Activated CD4-positive, alpha-beta T cell treated with anti-CD3 and anti-CD28 coated beads, Interleukin-10, Interleukin-2, amounts not matched to agents 100 ng/mL and 50 ng/mL, durations not matched to agents 16 hours and 8 hours (primary cell): Measurements from ENCODE around the gene EZH1.
A peak's percentile ranks its signal among the peaks of the same experiment; 100 is the strongest.
"Not testable (repeated sequence)": the region's sequence is repeated elsewhere in the genome, so short reads cannot be mapped to it uniquely, and the experiment has no call there.

Experiments used
- DNase-seq: peaks from one replicate; pipeline ENCODE4 v3.0.0-alpha.2; 2020

The EZH1 gene

DNA sequence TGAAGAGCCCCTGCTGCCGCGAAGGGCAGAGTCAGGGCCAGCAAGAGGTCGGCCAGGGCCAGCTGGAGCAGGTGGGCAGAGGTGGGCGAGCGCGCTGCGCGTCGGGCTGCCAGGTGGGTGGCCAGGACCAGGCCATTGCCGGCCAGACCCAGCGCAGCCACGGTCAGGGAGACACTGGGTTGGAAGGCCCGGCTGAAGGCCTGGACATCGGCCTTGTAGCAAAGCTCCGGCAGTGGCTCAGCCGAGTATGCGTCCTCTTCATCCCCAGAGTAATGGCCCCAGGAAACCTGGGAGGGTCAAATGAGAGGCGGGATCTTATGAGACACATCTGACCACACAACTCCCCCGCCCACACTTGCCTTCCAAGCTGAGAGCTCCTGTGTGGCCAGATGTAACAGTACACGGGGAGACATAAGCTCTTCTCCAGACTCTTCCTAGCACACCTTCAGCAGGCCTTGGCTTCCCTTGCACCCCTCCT is 64.5 kb downstream of the EZH1 start:
- DNase-seq: no peak

DNA sequence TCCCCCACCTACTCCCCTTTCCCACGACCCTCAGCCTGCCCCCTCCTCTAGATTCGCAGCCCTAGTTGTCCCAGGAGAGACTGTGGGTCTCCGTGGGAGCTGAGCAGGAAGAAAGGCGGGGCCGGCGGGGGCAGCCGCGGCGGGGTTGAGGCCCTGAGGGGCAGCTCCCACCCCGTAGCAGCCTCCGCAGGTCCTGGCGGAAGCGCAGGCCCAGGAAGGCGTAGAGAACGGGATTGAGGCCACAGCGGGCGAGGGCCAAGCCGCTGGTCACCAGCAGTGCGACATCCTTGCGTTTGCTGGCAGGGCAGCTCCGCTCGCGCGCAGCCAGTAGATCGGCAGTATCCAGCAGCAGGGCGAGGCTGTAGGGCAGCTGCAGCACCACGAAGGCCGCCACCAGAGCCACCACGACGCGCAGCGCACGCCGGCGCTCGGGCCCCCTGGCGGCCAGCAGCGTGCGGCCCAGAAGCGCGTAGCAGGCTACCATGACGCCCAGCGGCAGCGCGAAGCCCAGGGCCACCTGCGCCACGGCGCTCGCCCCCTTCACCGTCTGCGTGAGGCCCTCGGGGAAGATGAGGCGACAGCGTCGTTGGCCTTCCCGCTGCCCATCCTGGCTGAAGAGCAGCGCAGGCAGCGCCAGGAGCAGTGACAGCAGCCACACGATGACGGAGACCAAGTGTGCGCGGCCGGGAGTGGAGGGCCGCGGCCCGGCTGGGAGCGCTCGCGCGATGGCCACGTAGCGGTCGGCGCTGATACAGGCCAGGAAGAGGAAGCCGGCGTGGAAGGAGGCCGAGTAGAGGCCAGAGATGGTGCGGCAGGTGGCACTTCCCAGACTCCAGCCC is 65.1 kb downstream of the EZH1 start:
- peak; percentile 84 for DNase-seq

DNA sequence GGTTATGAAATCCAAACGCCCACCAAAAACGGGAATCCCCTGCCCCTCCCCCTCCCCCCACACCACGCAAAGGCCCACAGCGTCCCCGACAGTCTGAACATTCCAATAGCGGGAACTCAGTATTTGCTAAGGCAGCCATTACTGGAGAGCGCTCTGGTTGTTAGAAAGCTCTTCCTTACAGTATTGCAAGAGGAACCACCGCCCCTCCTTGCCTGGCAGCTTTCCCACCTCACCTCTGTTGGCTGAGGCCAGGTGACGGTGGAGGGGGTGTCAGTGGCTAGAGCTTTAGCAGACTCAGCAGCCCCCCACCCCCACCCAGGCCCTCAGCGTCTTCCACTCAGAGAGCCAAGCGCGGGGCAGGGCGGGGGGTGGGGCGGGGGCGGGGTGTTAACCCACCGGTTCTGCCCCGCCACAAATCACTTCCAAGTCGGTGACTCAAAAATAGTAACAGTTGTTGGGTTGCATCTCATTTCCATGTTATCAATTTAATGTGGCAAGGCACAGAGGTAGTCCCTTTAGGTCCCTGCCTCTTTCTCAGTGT is 65.8 kb downstream of the EZH1 start:
- peak; percentile 68 for DNase-seq

DNA sequence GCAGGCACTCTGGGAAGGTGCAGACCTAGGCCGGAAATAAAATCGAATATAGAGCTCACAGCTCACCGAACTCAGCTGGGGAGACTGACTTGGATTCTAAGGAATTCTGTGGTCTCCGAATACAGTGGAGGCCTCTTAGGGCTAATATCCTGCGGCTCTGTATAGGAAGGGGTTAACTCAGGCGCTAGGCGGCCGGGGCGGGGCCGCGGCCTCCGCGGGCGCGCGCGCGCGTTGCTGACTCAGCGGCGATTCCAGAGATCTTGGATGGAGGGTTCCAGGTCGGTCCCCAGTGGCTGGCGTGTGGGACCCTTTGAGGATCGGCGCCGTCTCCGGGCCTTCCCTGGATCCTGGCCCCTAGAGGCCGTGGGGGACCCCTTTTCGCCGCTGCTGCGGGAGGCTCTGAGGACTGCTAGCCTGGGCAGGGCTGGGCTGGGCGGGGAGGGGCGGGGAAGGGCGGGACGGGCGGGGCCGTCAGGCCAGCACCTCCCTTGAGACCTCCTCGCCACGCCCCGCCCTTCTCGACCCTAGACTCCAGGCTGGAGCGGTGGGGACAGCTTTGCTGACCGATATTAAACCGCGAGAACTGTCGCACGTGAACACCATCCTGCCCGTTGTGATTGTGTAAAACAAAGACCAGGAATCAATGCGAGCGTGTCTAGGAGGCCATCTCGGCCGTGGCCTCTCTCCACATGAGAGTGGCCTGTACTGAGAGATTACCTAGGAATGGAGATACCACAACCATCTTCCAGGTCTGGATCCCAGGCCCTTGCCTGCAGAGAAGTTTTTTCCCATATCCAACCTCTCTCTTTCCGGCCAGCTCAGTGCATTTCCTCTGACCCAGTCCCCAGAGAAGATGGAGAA is 66.7 kb downstream of the EZH1 start:
- peak; percentile 78 for DNase-seq

DNA sequence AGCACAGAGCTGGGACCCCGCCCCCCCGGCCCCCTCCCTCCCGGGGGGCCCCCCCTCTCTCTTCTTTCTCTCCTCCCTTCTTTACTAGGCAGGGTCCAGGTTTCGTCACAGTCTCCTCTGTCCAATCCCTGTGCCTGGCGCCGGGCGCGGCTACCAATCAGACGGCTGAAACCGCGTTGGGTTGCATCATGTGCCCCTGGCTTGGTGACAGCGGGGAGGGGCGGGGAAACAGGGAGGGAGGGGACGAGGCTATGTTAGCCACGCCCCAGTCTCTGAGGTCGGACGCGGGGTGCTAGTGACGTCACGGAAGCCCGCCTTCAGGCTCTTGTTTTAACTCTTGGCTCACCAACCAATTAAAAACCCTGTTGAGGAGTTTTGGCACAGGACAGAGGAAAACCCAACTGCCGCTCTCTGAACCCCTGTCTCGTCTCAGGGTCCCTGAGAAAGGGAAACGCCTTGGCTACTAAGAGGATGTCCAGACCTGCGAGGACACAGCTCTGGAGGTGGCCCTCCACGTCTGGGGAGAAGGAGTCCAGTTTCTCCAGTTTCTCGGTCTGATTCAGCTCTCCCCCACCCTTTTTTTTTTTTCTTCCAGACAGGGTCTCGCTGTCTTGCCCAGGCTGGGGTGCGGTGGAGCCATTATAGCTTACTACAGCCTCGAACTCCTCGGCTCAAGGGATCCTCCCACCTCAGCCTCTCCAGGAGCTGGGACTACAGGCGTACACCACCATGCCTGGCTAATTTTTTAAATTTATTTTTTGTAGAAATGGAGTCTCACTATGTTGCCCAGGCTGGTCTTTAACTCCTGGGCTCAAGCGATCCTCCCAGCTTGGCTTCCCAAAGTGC is 67.6 kb downstream of the EZH1 start:
- peak; percentile 99 for DNase-seq

DNA sequence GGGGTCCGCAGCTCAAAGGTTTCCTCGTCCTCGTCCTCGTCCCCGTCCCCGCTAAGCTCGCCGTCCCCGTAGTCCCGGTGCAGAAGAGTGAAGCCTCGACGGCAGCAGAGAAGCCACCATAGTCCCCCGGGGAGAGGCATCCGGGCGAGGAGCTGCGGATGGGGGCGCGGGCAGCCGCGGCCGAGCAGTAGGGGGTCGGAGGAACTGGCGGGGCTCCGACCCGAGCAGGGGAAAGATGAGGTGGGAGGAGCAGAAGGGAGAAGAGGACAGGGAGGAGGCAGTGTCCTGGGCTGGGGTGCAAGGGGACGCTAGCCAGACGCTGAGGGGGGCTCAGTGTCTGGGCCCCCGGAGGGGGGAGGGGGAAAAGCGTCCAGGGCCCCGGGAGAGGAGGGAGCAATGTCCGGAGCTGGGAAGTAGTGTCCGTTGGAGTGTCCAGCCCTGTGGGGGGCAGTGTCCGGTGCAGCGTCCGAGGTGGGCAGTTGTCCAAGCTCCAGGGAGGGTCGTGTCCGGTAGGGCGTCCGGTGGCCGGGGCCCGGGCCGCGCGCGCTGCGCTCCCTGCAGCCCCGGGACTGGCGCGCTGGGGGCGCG is 68.3 kb downstream of the EZH1 start, which contains the start of gene PLEKHH3:
Gene PLEKHH3, minus strand, starts transcription at position 571 of the 588 bp plus-strand sequence. Its CDS starts 431 bp downstream, at position 140.
- DNase-seq: no peak

DNA sequence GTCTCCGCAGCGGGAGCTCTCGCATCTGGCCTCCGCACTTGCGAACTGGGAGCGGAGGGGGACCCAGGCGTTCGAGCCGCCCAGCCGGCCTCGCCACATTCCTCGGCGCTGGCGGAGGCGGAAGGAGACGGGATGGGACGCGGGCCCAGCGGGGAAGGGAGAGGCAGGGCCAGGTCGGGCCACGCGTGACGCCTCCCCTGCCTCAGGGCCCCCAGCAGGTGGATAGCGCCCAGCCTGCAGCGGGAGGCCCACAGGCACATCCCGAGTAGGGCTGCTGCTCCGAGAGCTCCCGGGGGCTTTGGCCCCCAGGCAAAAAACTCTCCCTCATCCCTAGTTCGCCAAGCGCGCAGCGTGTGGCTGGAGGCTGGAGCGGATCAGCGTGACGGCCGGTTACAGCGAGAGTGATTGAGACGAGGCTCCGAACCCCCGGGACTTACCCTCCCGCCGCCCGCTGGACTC is 68.8 kb downstream of the EZH1 start:
- DNase-seq: no peak

DNA sequence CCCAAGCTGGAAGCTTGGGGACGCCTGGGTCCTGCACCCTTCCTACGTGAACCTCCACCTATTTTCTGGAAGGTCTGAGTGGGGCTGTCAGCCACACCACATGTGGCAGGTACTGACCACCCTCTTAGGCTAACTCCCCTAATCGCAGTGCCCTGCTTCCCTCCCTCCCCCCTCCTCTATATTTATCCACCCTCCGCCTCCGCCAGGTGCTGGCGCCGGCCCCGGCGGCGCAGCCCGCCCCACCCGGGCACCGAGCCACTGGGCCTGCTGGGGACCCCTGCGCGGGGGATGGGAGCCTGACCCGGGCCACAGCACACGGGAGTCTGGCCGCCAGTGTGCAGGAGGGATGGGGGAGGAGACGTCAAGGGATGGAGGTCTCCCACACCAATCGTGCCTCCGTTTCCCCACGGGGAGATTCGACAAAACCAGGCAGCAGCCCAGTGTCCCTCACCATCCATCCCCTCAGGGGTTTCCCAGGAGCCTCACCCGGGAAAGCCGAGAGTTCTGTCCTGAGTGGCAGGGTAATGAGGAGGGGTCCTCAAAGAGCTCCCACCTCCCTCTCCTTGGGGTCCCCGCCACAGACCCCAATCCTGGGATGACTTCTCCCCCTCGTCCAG is 69.4 kb downstream of the EZH1 start:
- no peak for DNase-seq

DNA sequence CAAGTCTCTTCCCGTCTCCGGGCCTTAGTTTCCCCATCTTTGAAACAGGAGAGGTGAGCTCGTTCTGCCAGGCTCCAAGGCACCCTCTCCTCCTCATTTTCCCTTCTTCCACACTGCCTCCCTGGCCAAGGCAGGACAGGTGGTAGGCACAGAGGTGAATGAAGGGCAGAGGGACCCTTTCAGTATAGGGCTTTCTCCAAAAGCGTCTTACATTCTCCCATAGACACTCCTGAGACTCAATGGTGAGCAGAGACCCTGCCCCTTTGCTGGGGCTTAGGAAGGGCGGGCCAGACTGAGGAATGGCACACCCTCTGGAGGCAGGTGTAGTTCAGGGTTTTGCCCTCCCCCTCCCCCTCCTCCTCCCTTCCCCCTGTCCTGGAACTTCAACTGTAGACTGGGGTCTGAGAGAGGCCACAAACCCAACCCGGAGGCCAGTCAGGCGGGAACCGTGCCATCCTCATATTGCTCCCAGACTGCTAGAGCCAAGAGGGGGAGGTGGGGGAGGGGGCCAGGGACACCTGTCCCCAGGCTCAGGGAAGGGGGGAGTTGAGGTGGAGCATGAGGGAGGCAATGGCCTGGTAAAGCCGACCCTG is 70.0 kb downstream of the EZH1 start:
- no peak for DNase-seq

DNA sequence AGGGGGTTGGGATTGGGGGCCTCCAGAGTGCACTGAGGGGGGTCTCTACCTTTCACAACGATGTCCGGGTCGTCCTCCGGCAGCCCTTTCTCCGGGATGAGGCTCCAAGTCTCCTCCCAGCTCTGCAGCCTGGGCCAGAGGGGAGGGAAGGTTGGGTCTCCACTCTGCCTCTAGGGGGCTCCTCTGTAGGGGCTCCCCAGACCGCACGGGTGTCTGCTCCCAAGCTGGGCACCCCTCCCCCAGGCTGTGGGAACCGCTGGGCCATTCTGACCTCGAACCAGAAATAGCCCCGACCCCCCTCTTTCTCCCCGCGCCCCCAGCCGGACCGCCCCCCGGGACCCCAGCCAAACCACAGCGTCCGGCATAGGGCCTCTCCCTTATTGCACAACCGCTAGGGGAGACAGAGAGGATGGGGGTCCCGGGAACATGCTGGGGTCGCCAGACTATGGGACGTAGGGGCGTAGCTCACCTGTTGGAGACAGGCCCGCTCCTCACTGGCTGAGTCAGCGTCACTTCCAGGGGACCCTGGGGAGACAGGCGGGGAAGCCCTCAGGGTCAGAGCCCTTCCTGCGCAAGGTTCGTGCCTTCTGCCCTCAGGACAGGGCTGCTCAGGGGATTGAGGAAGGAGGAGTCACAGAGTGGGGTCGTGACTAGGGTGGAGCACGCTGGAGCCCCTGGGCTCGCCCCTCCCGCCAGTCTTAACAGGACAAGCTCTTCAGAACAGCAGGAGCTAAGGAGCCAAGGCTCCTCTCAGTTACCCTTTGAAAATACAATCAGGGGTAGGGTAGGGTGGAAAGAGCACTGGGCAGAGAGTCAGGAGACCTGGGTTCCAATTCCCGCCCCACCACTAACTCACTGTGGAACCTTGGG is 70.7 kb downstream of the EZH1 start:
- DNase-seq: peak; percentile 43

DNA sequence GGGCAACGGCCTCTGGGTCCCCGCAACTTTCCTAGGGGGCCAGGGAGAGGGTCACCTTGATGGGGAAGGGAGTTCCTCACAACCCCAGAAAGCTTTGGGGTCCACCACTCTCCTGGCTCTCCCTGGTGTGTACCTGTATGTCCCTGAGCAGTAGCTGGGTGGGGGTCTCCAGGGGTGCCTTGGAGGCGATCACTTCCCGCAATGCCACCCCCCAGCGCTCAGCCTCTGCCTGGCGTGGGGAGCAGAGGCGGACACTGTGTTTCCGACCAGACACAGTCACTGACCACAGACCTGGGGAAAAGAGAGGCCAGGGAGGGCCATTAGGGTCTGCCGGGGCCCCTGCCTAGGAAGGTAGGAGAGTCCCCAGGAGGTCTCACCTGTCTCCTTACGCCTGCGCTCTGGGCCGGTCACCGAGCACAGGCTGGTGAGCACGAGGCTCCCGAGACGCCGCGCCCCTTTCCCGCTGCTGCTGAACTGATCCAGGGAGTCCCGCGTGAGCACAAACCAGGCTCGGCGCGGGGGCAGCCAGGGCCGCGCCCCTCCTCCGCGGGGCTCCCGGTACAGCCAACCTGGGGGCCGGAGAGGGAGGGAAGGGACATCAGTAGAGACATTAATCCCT is 71.5 kb downstream of the EZH1 start:
- no peak for DNase-seq

DNA sequence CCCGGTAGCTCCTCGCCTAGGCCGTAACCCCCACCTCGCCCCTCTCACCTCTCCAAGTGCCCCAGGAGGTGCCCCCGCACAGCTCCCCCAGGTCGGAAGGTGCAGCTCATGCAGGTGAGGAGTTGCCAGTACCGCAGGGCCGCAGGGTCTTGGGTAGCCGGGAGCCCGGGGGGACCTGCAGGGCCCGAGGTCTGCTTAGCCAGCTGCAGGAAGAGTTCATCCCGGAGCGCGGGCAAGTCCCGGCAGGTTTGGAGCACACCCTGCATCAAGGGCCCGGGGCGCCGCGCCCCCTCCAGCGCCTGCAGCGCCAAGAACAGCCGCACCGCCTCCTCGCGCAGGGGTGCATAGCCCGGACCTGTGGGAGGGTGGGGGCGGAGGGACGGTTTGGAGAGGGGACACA is 72.8 kb downstream of the EZH1 start:
- no peak for DNase-seq

DNA sequence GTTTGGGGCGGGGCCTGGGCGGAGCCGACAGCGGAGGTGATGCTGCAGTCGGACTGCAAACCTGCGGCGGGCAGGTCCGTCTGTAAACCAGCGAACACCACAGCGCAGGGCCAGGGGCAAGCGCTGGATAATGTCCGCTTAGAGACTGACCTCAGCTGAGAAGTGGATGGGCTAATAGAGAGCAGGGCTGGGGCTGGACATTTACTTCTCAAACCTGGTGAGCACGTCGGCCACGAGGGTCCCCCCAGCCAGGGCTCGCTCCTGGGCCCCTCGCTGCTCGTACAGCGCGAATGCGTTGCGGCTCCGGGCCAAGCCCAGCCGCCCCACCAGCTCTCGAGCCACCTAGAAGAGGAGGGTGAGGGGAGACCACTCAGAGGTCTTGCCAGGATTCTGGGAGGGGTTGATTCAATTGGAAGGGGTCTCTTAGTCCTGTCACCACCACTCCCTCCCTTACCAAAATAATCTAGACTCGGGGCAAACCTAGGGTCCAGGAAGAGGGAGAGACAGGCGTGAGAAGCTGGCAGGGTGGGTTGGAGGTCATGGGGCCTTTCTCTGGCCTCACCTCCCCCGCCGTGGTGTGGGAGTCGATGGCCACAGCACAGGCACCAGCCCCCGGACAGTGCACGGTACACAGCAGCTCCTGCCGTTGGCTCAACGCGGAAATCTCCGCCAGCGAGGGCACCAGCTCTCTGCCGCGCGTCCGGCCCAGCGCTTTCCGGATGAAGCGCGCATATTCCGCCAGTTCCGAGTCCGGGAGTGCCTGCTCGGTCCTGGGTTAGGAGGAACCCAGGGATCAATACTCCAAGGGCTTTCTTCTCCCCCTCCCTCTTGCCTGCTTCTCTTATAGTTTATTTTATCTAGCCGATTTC is 73.8 kb downstream of the EZH1 start:
- no peak for DNase-seq

DNA sequence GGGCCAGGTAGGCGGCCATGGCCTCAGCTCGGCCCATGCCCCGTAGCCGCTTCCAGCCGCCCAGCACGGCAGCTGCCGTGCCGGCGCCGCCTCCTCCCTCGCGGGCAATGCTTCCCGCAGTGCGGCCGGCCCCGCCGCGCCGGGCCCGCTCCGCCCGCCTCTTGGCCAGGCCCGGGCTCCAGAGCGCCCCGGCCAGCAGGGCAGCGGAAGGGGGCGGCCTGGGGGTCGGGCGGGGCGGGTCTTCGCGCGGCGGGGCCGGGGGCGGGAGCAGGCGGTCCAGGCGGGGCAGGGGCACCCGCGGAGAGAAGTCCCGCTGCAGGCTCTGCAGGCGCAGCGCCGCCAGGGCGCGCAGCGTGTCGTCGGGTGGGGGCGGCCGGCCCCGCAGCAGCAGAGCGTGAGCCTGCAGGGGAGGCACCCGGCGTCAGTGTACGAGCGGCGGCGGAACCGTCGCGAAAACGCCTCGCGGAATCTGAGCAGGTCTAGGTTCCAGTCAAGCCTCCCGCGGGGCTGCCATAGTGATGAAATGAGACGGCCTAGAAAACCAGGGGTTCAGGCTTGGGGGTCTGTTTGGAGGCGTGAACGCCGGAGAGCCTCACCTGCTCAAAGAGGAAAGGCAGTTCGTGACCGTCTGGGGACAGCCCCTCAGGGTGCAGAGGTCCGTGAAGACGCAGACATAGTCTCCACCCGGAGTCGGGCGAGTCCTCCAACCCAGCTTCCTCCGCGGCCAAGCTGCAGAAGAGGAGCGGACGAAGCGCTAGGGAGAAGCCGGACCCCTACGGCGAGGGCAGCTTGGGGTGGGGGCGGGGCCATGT is 74.7 kb downstream of the EZH1 start:
- peak; percentile 34 for DNase-seq

DNA sequence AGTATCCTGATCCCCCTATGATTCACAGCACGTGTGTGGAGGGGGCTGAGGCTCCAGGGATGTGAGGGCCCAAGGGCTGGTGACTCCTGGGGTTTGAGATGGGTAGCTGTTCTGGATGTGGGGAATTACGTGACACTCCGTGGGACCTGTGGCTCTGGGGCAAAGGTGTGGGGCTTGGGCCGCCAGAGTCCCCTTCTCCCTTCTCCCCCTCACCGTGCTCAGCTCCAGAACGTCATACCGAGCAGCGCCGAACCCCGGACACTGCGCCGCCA is 75.2 kb downstream of the EZH1 start:
- DNase-seq: no peak

DNA sequence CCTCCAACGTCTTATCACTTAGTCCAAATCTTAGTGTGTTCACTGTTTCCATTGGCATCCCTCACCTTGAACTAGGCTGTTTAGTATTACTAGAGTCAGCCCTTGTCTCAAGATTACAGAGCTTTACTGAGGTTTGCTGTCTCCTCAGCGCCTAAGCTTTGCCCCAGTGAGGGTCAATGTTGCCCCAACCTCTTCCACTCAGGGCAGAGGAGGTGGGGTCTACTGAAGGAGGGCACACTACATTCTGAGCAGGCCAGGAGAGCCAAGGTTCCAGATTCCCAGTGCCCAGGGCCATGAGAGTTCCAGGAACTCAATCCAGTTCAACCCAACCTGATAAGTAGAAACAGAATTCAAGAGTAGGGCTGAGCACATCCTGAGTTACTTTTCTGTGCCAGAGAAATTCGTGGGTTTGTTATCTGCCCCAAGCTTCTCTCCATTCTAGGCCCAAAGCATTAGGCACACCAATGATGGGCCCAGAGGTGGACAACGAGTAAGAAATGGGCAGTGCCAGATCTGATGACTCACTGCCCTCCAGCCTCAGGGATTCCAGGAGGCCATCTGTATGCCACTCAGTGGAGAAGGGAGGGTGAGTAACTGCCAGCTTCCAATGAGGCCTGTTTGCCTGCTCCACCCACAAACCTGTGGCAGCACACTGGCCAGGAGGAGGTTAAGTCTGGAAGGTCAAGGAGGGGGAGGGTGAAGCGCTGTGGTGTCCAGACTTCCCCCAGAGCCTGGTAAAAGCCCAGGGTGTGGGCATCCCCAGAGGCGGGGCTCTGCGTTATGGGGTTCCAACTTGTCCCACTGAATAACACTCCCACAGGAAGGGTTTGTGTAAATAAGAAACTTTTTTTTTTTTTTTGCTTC is 77.5 kb downstream of the EZH1 start:
- no peak for DNase-seq

DNA sequence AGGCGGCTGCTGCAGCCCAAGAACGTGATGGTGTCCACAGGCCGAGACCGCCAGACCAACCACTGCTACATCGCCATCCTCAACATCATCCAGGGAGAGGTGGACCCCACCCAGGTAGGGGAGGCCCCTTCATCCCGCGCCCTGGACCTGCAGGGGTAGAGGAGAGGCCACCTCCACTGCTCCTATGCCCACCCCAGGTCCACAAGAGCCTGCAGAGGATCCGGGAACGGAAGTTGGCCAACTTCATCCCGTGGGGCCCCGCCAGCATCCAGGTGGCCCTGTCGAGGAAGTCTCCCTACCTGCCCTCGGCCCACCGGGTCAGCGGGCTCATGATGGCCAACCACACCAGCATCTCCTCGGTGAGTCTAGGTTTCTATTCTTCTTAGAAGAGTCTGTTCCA is 78.7 kb downstream of the EZH1 start:
- not testable (repeated sequence) for DNase-seq
